Fibroblast of lung (primary cell): ENCODE measurements around the gene TCF20.

Experiments
- EZH2 ChIP-seq: IDR thresholded peaks from 2 replicates; pipeline ENCODE4 v1.5.1; 2012; ENCODE audit warnings: low read length, control low read depth, mild to moderate bottlenecking; ENCODE audit errors: missing control alignments
- TF ChIP-seq, protein P1 (sequence below), 2 donors: IDR thresholded peaks in 1 of 2; conservative IDR thresholded peaks in 1 of 2; 1 replicate in 1 of 2; 2 replicates in 1 of 2; pipeline ENCODE4 v1.5.1; 2011 to 2012; ENCODE audit warnings: low read length in 2 of 2, control low read depth in 1 of 2, inconsistent platforms in 1 of 2, low read depth in 1 of 2, mild to moderate bottlenecking in 1 of 2

DNA sequence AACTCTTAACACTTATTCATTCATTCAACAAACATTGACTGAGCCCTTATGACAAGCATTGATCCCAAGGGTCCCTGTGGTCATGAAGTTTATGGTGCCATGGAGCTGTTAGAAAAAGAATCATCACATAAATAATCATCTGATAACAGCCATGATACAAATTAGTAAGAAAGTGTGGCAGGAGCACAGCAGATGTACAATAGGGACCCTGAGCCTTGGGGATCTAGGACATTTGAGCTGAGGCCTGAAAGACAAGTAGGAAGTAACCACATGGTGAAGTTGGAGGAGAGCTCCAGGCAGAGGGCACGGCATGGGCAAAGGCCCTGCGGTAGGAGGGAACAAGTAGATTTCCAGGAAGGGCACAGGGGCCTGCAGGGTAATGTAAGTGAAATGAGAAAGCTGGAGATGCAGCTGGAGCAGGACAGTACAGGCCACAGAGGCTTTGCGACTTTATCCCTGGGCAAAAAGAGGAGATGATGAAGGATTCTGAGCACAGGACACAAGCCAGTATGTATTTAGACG, 6.8 kb upstream of the TCF20 start:
- TF ChIP-seq, protein P1, sequence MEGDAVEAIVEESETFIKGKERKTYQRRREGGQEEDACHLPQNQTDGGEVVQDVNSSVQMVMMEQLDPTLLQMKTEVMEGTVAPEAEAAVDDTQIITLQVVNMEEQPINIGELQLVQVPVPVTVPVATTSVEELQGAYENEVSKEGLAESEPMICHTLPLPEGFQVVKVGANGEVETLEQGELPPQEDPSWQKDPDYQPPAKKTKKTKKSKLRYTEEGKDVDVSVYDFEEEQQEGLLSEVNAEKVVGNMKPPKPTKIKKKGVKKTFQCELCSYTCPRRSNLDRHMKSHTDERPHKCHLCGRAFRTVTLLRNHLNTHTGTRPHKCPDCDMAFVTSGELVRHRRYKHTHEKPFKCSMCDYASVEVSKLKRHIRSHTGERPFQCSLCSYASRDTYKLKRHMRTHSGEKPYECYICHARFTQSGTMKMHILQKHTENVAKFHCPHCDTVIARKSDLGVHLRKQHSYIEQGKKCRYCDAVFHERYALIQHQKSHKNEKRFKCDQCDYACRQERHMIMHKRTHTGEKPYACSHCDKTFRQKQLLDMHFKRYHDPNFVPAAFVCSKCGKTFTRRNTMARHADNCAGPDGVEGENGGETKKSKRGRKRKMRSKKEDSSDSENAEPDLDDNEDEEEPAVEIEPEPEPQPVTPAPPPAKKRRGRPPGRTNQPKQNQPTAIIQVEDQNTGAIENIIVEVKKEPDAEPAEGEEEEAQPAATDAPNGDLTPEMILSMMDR (conservative IDR thresholded peaks at IDR 0.05 in 1 of 2, IDR thresholded peaks at IDR 0.05 in 1 of 2; ENCODE audit: low read depth in 1 of 2, low read length in 2 of 2): no peak
- TF ChIP-seq EZH2: no peak
